Measurements from ENCODE around the gene HMG20A.

HMG20A gene

GRCh38 chr15:77526595-77527163 is 106.0 kb downstream of the HMG20A start:
- no peak for DNase-seq

DNA sequence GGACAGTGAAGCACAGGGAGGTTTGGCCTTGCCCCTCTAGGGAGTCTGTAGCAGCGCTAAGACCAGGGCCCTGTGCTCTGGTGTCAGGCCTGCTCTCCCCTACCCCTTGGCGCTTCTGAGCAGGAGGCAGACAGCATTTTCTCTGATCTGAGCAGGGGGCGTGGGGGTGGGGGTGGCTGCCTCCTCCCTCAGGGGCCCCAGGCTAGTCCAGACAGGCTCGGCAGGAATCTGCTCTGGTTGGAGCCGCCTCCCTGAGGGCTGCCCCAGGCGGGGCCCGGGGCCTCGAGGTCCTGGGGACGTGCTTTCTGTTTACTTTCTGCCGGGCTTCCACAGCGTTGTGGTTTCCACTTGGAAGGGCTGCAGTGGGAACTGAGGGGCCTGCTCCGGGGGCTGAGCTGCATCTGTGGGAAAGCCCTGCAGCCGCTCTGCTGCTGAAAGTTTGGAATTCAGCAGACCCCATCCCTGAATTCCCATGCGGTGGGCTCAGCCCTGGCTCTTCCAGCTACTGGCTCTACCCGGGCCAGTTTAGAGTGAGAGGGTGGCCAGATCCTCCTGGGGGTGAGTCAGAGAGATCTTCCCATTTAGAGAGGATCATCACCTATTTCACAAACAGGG is 106.6 kb downstream of the HMG20A start:
- DNase-seq: no peak

GRCh38 chr15:77527831-77528231 is 107.1 kb downstream of the HMG20A start:
- DNase-seq: no peak

DNA sequence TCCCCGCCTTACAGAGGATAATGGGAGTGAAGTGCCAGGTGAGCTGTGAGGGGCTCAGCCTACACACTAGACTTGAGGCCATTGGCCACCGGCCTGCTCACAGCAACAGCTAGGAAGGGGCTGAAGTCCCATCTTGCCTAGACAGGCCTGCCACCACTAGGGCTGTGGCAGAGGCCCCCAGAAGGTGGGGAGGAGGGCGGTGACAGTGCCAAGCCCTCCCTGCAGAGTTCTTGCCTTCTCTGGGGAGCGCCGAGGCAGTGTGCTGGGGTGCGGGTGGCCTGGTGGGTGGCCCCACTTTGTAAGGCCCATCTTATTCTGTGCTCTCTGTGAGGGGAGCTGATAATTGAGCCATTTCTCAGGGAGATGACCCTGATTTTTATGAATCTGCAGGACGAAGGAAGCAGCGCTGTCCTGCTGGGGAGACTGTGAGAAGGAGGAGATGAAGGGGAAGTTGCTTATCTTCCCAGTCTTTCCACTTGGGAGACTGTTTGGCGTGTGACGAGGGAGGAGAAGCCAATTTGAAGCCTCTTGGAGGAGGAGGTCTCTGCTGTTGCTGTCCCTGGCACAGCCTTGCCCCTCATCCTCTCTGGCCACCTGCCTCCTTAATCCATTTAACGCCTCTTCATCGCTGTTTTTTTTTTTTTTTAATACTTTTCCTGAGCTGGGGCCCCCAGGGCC is 107.7 kb downstream of the HMG20A start:
- no peak for DNase-seq

- no peak for DNase-seq
Observed at GRCh38 chr15:77528968-77529319, 108.3 kb downstream of the HMG20A start.

GRCh38 chr15:77529394-77530159 is 108.9 kb downstream of the HMG20A start:
- no peak for DNase-seq

- DNase-seq: no peak
Observed at GRCh38 chr15:77530576-77530975, 109.9 kb downstream of the HMG20A start.

DNA sequence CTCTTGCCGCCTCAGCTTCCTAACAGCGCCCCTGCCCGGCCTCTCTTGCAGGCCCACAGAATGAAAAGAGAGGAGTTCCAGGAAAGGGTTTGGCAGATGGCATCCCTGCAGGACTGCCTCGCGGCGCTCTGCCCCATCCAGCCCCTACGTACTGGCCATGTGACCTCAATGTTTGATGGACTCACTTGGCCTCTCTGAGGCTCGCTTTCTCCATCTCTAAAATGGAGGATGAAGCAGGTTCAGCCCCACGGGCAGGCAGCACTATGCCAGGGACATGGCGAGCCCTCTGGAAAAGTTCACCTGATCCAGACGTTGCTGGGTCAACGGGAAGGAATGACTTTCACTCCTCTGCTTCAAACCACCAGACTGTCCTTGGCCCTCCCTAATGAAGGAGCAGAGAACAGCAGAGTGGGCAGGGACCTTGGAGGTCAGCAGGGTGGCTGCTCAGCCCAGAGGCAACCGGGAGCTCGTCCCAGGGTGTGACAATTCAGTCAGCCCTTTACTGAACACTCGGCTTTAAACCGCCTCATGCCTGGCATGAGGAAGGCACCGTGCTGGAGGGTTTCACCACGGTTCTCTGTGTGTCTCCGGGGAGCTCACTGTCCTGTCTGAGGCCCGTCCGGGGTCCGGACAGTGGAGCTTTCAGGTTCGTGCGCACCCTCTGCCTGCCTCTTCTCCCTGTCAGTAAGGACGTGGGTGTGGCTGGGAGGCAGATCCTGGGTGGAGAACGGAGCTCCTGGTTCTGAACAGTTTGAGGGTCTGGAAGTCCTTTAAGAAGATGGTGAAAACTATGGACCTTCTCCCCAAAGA is 110.7 kb downstream of the HMG20A start:
- DNase-seq: no peak

DNA sequence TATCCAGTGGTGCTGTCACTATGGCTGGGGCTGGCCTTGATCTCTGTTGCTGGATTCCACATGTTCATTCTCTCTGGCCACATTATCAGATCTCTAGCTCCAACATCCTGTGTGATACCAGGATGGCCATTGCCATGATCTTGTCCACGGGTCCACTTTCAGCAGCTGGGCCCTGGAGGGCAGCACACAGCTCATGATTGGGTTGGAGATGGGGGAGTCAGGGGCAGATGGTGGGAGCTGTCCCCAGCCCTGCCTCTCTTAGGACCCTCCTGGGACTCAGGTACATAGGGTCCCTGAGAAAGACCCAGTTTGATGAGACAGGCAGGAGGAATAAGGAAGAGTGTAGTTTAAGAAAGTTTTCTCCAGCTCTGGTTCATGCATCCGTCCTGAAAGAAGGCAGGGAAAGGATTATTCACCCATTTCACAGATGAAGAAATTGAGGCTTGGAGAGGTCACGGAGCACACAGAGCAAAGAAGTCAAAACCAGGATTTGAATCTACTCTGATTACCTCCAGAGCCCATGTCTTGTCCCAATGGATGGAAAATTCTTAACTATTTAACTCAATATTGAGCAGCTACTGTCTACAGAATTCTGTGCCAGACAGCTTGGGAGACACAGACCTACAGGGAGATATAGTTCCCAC is 111.5 kb downstream of the HMG20A start:
- DNase-seq: no peak

GRCh38 chr15:77532846-77533245 is 112.2 kb downstream of the HMG20A start:
- DNase-seq: no peak

DNA sequence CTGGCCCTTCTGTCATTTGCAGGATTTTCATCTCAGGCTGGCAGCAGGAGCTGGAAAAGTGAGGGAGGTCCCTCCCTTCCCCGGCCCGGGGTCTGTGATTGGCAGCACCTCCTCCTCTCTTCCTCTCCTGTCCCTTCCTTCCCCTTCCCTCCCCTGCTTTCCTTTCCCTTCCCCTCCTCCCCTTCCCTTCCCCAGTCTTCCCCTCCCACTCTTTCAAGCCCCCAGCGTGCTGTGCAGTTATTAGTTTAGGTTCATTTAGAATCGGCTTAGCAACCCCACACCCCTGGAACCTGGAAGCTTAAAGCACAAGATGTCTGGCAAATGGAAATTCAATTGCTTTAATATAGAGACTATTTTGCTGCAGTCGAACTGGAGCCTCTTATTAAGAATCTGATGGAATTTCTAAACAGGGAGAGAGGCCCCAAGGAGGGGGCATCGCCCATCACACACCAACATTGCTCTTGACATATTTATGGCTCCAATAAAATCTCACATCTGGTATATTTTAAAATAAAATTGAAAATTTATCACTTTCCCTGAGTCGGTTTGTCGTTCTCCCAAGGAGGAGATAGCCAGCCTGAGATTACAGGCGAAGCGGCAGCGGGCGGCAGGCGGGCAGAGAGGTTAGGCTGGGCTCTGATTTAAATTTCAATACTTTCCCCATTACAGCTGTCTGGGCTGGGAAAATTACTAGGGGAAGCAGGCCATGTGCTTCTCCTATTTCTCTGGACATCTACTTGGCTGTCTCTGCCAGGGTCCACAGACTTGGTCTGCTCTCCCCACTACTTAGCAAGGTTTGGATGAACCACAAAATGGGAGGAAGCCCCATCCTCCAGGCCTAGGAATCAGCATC is 113.1 kb downstream of the HMG20A start:
- DNase-seq: no peak

Data from stimulated activated CD4-positive, alpha-beta T cell treated with anti-CD3 and anti-CD28 coated beads, Interleukin-12 subunit alpha, Interleukin-12 subunit beta, amount 100 ng/mL, for 4 hours (primary cell).